Measurements from ENCODE around the gene IL32. TPM values are rescaled to one million over a fixed set of nuclear protein-coding genes. Genes with fewer than 3 reads are reported as not detected.

IL32 gene
- total RNA-seq, 1 donor from 2014 or later, result 8.8 TPM

- no peak overlapping the region for H3K27ac Mint-ChIP-seq (ENCODE audit: unreplicated experiment)
- DNase-seq (ENCODE audit: extremely low spot score, unreplicated experiment), result peak; percentile 91
- H3K36me3 Mint-ChIP-seq (ENCODE audit: unreplicated experiment), result peaks cover 2% of the 10 kb centered on the region
- peaks cover 9% of the 10 kb centered on the region for H3K27me3 Mint-ChIP-seq (ENCODE audit: unreplicated experiment)
- H3K4me1 Mint-ChIP-seq (ENCODE audit: unreplicated experiment), result peaks cover 6% of the 10 kb centered on the region
- H3K9me3 Mint-ChIP-seq (ENCODE audit: unreplicated experiment), result no peaks in the 10 kb centered on the region
- peak overlapping the region; percentile 6 for H3K4me3 Mint-ChIP-seq (ENCODE audit: unreplicated experiment)
- TF ChIP-seq, protein P1, sequence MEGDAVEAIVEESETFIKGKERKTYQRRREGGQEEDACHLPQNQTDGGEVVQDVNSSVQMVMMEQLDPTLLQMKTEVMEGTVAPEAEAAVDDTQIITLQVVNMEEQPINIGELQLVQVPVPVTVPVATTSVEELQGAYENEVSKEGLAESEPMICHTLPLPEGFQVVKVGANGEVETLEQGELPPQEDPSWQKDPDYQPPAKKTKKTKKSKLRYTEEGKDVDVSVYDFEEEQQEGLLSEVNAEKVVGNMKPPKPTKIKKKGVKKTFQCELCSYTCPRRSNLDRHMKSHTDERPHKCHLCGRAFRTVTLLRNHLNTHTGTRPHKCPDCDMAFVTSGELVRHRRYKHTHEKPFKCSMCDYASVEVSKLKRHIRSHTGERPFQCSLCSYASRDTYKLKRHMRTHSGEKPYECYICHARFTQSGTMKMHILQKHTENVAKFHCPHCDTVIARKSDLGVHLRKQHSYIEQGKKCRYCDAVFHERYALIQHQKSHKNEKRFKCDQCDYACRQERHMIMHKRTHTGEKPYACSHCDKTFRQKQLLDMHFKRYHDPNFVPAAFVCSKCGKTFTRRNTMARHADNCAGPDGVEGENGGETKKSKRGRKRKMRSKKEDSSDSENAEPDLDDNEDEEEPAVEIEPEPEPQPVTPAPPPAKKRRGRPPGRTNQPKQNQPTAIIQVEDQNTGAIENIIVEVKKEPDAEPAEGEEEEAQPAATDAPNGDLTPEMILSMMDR (IDR thresholded peaks at IDR 0.05), result peak; percentile 79
Measured at GRCh38 chr16:3027983-3028715, 37.3 kb upstream of the IL32 start.

GRCh38 chr16:3028716-3029319 is 36.6 kb upstream of the IL32 start:
- Mint-ChIP-seq H3K9me3 (ENCODE audit: unreplicated experiment) (no peaks in the 10 kb centered on the region), H3K27me3 (ENCODE audit: unreplicated experiment) (peaks cover 16% of the 10 kb centered on the region), H3K4me3 (ENCODE audit: unreplicated experiment) (no peak overlapping the region), H3K4me1 (ENCODE audit: unreplicated experiment) (peaks cover 6% of the 10 kb centered on the region), H3K36me3 (ENCODE audit: unreplicated experiment) (peaks cover 2% of the 10 kb centered on the region), H3K27ac (ENCODE audit: unreplicated experiment) (no peak overlapping the region)
- DNase-seq (ENCODE audit: extremely low spot score, unreplicated experiment), result no peak
- TF ChIP-seq, protein P1 (IDR thresholded peaks at IDR 0.05), result no peak

DNA sequence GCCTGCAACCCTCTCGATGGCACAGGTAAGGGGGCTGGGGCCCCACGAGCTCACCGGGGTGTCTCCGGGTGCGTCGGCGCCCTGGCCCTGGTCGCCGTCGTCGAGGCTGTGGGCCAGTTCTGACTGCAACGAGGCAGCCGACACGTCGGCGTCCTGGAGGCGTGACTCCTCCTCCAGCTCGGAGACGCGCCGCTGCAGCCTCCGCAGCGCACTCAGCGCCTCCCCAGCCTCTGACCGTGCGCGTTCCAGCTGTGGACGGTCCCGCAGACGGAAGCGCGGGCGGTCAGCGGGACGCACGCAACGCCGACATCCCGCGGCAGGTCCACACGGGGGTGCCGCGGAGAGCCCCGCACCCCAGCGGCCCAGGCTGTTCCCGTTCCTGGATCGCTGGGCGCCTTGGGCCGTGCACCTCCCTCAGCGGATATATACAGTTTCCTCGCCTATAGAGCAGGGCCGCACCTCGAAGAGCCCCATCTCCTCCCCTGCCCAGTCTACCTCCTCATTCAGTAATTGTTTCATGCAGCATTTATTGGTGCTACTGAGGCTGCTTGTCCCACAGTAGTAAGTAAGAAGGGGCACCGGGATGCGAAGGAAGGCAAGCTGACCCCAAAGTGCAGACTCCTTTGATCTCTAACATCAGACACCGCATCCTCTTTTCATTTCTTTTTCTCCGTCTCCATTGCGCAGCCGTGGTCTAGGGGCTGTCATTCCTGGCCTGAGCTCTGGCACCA is 35.8 kb upstream of the IL32 start:
- H3K27me3 Mint-ChIP-seq (ENCODE audit: unreplicated experiment), result peaks cover 24% of the 10 kb centered on the region
- TF ChIP-seq, protein P1 (IDR thresholded peaks at IDR 0.05), result no peak
- no peak for DNase-seq (ENCODE audit: extremely low spot score, unreplicated experiment)
- peaks cover 2% of the 10 kb centered on the region for H3K4me1 Mint-ChIP-seq (ENCODE audit: unreplicated experiment)
- H3K9me3 Mint-ChIP-seq (ENCODE audit: unreplicated experiment), result no peaks in the 10 kb centered on the region
- peaks cover 2% of the 10 kb centered on the region for H3K36me3 Mint-ChIP-seq (ENCODE audit: unreplicated experiment)
- H3K4me3 Mint-ChIP-seq (ENCODE audit: unreplicated experiment), result no peak overlapping the region
- no peak overlapping the region for H3K27ac Mint-ChIP-seq (ENCODE audit: unreplicated experiment)

- no peak for DNase-seq (ENCODE audit: extremely low spot score, unreplicated experiment)
- Mint-ChIP-seq H3K4me3 (ENCODE audit: unreplicated experiment) (no peak overlapping the region), H3K9me3 (ENCODE audit: unreplicated experiment) (no peaks in the 10 kb centered on the region), H3K27ac (ENCODE audit: unreplicated experiment) (no peak overlapping the region), H3K4me1 (ENCODE audit: unreplicated experiment) (no peaks in the 10 kb centered on the region), H3K27me3 (ENCODE audit: unreplicated experiment) (peaks cover 31% of the 10 kb centered on the region), H3K36me3 (ENCODE audit: unreplicated experiment) (peaks cover 2% of the 10 kb centered on the region)
- TF ChIP-seq, protein P1 (IDR thresholded peaks at IDR 0.05), result no peak
Measured at GRCh38 chr16:3030222-3031212, 34.9 kb upstream of the IL32 start.

All from osteocyte (in vitro differentiated cells).